Stimulated activated CD8-positive, alpha-beta memory T cell treated with anti-CD3 and anti-CD28 coated beads, Interleukin-15, amount 100 ng/mL, for 4 hours (primary cell): Measurements from ENCODE around the gene KCNJ14.
A peak's percentile ranks its signal among the peaks of the same experiment; 100 is the strongest.

Experiments used
- DNase-seq, 2 donors: peaks; one replicate each; pipeline ENCODE4 v3.0.0-alpha.2; 2020; ENCODE audit warnings: low read depth in 2 of 2

Gene KCNJ14

DNA sequence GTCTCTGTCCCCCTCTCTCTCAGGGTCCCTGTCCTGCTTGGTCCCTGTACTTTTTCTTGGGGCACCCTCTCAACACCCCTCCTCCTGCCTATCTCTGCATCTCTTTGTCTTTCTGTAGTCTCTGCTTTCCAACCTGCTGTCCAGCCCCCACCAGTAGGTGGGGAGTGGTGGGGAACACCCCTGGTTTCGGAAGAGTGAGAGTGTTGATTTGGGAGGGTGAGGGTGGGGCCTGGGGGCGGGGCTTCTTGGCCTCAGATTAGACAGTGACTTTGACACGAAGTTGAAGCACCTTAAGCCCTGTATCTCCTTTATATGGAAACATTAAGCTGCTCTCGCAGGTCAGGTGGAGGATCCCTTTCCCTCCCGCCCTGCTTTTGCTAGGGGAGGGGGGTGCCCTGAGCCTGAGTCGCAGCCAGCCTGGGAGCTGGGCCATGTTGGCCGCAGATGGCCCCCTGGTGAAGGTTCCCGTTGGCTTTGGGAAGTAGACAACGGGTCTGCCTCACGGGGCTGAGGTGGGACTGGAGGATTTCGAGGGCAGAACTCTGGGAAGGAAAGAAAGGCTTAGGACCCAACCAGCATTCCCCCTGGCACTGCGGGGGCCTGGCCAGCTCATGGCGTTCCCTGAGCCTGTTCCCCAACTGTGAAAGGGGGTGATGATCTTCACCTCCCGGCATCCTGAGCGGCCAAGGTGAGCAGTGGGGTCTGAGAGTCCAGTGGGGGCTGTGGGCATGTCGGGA, at the start of gene KCNJ14:
TSS of gene KCNJ14 (plus strand) at position 404 of the 737 bp plus-strand sequence. CDS start 6,151 bp downstream, outside the sequence.
- DNase-seq: no peak

DNA sequence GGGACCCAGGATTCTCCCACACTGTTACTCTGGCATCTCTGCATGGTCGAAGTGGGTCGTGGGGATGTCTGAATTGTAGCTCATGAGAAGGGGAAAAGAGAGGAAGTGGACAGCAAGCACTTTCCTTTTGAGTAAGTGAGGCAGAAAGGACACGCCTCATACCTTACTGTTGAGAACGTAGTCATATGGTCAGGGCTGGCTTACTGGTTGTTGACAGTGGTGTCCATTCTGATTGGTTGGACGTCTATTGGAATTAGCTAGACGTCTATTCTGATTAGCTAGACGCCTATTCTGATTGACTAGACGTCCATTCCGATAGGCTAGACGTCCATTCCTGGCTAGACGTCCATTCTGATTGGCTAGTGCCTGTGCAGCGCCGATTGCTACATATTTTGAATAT, 49.5 kb upstream of the KCNJ14 start:
- no peak for DNase-seq

DNA sequence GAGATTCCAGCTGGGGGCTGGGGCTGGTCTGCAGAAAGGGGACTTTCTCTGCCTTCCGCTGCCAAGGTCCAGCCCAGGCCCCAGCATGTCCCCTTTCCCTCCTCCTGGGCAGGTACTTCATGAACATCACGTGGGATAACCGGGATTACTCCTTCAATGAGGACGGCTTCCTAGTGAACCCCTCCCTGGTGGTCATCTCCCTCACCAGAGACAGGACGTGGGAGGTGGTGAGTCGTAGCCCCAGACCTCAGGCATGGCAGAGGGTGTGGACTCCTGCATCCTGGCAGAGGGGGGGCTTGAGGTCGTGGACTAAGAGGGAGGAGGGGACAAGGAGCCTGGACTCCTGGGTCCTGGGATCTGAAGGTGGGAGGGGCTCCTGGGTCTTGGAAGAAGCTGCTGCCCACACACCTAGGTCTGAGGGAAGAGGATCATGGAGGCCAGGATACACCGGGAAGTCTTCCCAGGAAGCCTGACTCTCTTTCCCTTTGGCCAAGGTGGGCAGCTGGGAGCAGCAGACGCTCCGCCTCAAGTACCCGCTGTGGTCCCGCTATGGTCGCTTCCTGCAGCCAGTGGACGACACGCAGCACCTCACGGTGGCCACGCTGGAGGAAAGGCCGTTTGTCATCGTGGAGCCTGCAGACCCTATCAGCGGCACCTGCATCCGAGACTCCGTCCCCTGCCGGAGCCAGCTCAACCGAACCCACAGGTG, 41.3 kb upstream of the KCNJ14 start:
- DNase-seq: no peak

DNA sequence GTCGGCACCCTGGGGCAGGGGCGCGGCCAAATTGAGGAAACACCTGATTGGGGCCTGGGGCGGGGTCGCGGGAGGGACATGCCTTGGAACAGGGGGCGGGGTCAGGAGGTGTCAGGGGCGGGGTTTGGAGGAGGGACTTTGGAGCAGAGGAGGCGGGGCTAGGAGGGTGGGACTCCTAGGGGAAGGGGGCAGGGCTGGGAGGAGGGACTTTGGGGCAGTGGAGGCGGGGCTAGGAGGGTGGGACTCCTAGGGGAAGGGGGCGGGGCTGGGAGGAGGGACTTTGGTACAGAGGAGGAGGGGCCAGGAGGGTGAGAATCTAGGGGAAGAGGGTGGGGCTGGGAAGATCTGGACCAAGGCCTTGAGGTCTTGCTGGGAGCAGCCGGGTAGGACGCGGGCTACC, 40.0 kb upstream of the KCNJ14 start:
- peak in 1 of 2 donors; percentile 50 for DNase-seq

DNA sequence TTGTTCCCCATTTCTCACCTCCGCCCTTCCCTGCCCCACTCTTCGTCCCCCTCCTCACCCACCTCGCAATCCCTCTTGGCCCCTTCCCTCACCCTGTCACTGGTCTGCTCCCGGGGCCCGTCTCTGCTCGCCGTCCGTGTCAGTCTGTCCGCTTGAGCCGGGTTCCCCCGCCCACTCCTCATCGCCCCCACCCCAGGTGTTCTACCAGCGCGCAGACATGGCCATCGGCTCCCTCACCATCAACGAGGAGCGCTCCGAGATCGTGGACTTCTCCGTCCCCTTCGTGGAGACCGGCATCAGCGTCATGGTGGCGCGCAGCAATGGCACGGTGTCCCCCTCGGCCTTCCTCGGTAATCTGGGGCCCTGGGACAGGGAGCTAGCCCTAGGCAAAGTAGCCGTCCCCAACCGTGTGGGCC, 39.6 kb upstream of the KCNJ14 start:
- no peak for DNase-seq

DNA sequence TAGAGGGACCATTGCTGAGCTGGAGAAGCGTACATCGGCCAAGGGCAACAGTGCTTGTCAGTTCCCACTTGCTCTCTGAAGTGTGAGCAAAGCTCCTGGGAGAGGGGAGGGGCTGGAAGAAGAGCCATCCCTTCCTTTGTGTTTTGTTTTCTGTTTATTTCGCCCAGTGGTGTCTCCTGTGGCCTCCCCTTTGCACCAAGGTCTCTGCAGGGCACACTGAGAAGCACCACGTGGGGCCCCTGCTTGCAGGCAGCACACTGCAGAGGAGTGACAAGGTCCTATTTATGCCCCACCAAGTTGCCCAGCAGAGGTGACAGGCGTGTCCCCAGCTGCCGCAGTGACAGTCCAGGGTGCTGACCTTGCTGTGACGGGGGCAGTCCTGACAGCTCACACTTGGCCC, 38.0 kb upstream of the KCNJ14 start:
- DNase-seq: no peak

DNA sequence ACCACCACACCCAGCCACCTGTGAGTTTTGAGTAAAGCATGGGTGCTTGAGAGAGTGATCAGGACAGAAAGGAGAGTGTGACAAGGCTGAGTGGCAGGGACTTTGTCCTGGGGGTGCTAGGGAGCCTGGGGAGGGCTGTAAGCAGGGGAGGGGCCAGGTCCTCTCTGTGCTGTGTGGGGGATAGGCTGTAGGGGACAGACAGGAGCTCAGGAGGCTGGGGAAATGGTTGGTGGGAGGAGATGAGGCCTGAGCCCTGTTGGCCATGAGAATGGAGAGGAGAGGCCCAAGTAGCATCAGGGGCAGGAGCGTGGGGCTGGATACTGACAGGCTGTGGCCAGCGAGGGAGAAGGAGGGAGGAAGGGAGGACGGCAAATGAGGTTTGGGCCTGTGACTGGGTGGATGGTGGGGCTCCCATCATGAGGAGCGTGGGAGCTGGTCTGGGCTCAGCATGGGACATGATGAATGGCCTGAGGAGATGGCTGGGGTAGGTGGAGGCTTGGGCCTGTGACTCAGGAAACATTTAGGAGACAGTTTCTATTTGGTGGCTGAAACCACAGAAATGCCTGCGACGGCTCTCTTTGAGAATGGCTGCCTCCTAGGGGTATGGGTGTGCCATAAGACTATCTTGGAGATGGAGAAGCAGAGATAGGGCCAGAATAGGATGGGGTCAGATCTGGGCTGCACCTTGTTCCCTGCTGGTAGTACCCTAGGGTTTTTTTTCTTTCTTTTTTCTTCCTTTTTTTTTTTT, 36.9 kb upstream of the KCNJ14 start:
- DNase-seq: no peak

DNA sequence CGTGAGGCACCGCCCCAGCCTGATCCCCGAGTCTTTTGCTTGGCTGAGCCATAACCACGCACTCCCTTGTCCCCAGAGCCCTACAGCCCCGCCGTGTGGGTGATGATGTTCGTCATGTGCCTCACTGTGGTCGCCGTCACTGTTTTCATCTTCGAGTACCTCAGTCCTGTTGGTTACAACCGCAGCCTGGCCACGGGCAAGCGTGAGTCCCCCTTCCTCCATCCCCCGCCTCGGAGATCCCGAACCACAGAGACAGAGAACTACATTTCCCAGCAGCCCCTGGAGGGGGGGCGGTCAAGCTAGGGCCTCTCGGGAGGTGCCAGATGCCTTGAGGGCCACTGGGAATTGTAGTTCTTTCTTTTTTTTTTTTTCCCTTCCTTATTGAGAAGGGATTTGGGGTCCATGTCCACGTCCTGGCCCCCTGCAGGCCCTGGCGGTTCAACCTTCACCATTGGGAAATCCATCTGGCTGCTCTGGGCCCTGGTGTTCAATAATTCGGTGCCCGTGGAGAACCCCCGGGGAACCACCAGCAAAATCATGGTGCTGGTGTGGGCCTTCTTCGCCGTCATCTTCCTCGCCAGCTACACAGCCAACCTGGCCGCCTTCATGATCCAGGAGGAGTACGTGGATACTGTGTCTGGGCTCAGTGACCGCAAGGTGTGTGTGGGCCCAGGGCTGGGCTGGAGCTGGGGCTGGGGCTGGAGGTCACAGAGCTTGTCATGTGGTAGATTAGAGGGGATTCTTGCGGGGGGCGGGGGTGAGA, 36.0 kb upstream of the KCNJ14 start:
- DNase-seq: peak; percentile 42 to 50

DNA sequence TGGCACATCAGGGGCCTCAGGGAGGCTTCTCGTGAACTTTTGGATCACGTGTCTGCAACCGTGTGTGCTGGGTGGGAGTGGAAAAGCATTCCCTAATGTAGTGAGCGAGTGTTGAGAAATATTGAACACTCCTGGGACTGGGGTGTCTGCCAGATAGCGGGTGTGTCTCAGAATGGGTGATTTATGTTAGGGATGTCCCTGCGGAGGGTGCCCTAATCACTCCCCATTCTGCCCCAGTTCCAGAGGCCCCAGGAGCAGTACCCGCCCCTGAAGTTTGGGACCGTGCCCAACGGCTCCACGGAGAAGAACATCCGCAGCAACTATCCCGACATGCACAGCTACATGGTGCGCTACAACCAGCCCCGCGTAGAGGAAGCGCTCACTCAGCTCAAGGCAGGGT, 33.8 kb upstream of the KCNJ14 start:
- DNase-seq: no peak

DNA sequence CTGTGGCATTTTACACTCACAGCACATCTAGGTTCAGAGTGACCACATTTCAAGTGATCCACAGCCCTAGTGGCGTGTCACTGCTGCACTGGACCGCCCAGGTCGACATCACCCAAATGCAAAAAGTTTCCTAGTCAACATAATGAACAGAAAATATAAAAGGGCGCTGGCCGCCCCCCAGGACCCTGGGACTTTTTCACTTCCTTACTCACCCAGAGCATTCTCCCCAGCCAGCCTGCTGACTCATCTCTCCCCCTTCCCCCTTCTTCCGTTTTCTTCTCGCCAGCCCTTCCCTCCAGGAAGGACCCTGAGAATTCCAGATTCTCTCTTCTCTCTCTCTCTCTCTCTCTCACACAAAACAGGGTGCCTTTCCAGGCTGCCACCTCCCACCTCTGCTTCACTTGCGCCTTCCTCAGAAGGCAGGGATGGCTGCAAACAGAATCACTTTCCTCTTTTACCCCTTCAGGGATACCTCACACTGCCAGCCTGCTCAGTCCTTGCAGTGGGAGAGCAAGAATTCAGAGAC, 30.6 kb upstream of the KCNJ14 start:
- no peak for DNase-seq

DNA sequence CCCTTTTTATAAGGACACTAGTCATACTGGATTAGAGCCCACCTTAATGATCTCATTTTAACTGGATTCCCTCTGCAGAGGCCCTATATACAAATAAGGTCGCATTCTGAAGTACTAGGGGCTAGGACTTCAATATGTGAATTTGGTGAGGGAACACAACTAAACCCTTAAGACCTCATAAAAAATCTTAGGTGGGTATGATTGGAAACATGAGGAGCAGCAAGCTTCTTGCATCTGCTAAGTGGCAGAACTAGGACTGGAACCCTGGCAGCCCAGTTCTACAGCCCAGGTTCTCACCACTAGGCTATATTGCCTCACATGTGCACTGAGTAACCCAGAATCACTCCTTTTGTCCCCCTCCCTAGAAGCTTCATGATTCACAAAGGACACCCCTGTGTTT, 26.7 kb upstream of the KCNJ14 start:
- no peak for DNase-seq

DNA sequence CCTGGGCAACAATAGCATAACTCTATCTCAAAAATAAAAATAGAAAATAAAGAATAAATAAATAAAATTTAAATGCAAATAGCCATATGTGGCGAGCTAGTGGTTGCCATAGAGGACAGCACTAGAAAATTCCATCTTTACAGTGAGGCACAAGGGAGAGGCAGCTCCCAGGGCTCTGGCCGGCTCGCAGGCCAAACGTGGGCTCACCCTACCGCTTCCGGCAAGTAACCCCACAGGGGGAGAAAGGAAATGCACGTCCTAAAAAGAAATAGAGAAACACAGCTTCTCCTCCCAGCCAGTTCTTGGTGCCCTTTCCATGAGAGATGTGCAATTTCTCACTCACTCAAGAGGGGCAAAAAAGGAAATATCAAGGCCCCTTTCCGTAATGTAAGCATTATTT, 22.0 kb upstream of the KCNJ14 start:
- no peak for DNase-seq

DNA sequence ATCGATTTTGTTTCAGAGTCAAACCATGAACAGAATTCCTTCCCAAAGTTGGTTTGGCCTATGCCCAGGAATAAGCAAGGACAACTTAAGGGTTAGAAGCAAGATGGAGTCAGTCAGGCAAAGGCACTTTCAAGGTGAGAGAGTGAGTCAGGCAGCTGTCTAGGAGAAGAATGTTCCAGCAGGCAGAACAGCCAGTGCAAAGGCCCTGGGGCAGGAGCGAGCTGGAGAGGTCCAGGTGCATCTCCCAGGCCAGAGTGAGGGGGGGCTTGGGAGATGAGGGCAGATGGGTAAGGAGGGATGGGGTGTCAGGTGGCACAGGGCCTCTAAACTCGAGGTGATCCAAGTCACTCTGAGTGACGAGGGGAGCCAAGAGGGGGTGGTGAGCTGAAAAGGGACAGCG, 18.8 kb upstream of the KCNJ14 start:
- no peak for DNase-seq

DNA sequence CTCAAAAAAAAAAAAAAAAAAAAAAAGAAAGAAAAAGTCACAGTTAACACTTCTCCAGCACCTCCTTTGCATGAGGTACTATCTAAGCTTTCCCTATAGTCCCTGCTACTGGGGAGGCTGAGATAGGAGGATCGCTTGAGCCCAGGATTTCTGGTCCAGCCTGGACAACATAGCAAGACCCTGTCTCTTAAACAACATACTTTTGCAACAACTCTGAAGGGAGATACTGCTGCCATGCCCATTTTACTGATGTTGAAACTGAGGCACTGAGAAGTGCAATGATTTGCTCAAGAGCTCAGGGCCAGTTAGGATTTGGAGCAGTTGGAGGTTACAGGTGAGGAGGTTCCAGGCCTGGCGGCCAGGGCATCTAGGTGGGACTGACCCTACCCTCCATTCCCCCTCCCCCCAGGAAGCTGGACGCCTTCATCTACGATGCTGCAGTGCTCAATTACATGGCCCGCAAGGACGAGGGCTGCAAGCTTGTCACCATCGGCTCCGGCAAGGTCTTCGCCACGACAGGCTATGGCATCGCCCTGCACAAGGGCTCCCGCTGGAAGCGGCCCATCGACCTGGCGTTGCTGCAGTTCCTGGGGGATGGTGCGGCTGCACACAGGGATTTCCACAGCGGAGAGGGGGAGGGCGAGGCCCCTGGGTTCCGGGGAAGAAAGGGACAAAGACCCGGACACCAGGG, 13.9 kb upstream of the KCNJ14 start:
- DNase-seq: no peak

DNA sequence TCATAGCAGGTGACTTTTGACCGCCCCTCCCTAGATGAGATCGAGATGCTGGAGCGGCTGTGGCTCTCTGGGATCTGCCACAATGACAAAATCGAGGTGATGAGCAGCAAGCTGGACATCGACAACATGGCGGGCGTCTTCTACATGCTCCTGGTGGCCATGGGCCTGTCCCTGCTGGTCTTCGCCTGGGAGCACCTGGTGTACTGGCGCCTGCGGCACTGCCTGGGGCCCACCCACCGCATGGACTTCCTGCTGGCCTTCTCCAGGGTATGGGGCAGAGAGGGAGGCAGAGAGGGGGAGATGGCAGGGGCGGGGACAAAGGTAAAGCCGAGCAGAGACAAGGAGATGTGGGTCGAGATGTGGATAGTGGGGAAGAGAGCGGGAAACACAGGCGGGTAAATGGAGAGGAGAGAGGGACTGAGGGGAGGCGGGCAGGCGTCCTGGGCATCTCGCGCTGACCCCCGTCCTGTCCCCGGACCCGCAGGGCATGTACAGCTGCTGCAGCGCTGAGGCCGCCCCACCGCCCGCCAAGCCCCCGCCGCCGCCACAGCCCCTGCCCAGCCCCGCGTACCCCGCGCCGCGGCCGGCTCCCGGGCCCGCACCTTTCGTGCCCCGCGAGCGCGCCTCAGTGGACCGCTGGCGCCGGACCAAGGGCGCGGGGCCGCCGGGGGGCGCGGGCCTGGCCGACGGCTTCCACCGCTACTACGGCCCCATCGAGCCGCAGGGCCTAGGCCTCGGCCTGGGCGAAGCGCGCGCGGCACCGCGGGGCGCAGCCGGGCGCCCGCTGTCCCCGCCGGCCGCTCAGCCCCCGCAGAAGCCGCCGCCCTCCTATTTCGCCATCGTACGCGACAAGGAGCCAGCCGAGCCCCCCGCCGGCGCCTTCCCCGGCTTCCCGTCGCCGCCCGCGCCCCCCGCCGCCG, 13.0 kb upstream of the KCNJ14 start:
- no peak for DNase-seq

DNA sequence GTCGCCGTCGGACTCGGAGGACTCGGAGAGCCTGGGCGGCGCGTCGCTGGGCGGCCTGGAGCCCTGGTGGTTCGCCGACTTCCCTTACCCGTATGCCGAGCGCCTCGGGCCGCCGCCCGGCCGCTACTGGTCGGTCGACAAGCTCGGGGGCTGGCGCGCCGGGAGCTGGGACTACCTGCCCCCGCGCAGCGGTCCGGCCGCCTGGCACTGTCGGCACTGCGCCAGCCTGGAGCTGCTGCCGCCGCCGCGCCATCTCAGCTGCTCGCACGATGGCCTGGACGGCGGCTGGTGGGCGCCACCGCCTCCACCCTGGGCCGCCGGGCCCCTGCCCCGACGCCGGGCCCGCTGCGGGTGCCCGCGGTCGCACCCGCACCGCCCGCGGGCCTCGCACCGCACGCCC, 12.1 kb upstream of the KCNJ14 start:
- DNase-seq: no peak

DNA sequence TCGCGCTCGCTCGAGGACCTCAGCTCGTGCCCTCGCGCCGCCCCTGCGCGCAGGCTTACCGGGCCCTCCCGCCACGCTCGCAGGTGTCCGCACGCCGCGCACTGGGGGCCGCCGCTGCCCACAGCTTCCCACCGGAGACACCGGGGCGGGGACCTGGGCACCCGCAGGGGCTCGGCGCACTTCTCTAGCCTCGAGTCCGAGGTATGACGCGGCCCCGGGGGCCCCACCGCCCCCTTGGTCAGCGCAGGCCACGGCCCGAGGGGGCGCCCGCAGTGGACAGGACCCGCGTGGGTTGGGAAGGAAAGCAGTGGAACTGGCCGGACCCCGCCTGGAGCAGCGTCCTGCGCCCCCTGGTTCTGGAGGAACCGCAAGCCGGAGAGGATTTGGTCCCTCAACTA, 11.6 kb upstream of the KCNJ14 start:
- DNase-seq: no peak

DNA sequence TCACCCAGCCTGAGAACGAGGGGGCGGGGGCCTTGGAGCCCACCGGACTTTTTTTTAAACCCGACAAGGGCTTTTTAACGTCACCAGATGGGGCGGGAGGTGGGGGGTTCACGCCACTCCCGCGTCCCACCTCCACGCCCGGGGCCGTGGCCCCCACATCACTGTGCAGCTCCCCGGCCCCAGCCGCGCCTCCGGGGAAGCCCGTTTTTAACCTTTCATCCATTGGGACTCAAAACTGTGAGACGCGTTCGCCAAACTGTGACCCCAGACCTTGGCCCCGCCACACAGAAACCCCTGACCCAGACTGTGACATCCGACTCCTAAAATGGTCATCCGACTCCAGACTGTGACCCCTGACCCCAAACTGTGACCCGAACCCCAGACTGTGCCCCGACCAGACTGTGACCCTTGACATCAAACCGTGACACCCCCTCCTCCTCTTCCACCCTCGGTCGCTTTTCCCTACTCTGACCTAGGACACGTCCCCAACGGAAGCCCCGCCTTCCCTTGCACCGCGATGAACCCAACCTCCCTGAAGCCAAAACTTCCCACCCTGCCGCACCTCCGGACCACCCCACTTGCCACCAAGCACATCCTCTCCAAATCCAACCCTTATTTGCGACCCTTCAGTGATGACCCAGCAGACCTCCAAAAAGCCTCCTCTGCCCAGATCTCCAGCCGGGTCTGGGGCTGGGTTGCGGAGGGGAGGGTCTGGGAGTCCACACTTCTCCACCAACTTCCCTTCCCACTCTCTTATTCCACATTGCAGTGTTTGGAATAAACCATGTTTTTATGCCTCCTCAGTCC, 11.0 kb upstream of the KCNJ14 start:
- DNase-seq: no peak

DNA sequence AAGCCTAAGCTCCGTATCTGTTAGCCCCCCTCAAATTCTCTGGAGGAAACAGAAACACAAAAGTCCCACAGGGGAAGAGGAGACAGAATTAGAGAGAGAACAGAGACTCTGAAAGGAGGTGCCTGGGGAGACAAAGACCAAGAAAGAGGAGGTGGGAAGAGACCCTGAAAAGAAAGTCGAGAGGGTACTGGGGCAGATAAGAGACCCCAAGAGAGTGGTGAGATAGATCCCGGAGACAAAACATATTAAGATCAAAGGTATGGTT, 10.5 kb upstream of the KCNJ14 start:
- no peak for DNase-seq

DNA sequence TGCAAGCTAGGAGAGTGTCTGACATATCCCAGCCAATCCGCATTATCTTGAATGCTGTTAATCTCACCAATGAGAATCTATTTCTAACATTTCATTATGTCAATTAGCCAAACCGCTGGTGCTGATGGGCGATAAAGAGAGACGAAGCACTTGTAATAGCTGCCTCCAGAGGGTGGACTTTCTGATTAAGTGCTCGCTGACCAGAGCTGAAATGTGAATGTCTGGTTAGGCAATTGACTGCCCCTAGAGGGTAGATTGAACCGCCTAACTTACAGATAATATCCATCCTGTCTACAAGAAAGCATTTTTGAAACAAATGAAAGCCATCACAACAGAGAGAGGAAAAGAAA, 10.1 kb upstream of the KCNJ14 start:
- DNase-seq: no peak
